GM12801 (cell line): Measurements from ENCODE around the gene SRPX.

Experiments
- TF ChIP-seq, protein P1 (sequence below): IDR thresholded peaks from one replicate; pipeline ENCODE4 v1.5.1; 2011; ENCODE audit warnings: control low read depth; ENCODE audit not compliant: insufficient read length; ENCODE audit errors: extremely low read depth

The SRPX gene

GRCh38 chrX:38220024-38220414 is 652 bp downstream of the SRPX start:
- TF ChIP-seq, protein P1, sequence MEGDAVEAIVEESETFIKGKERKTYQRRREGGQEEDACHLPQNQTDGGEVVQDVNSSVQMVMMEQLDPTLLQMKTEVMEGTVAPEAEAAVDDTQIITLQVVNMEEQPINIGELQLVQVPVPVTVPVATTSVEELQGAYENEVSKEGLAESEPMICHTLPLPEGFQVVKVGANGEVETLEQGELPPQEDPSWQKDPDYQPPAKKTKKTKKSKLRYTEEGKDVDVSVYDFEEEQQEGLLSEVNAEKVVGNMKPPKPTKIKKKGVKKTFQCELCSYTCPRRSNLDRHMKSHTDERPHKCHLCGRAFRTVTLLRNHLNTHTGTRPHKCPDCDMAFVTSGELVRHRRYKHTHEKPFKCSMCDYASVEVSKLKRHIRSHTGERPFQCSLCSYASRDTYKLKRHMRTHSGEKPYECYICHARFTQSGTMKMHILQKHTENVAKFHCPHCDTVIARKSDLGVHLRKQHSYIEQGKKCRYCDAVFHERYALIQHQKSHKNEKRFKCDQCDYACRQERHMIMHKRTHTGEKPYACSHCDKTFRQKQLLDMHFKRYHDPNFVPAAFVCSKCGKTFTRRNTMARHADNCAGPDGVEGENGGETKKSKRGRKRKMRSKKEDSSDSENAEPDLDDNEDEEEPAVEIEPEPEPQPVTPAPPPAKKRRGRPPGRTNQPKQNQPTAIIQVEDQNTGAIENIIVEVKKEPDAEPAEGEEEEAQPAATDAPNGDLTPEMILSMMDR: no peak

DNA sequence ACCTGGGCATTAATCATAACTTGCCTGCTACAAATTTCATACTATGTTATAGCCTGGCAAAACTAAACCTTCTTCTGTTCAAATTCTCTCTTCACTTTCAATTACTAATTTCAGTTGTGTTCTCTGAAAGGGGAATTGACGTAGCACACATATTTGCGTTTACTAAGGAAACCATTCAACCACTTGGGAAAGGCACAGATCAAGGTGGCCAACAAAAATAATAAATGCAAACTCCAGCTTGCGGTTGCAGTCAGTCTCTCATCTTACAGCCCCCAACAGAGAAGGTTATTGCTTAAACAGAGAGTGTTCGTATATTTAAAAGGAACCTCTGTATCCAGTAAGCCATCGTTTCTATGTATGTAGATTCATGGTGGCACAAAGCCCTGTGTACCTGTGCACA is 4.0 kb downstream of the SRPX start:
- TF ChIP-seq, protein P1: no peak

GRCh38 chrX:38214551-38215531 is 5.8 kb downstream of the SRPX start:
- TF ChIP-seq, protein P1: no peak

DNA sequence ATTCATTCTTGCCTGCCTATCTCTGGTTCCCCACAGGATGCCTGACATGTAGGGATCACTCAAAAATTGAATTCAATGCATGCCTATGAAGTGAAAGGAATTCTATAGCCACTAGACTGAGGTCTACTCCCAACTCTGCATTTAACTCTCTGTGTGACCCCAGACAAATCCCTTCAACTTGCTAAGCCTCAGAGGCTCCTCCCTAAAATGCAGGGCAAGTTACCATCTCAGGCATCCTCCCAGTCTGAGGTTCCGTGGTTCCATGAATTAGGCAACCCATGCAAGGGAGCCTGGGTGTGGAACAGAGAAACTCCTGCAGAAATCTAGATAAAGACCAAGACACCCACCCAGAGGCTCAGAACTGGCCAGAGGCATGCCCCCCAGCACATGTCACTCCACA is 6.6 kb downstream of the SRPX start:
- TF ChIP-seq, protein P1: no peak

DNA sequence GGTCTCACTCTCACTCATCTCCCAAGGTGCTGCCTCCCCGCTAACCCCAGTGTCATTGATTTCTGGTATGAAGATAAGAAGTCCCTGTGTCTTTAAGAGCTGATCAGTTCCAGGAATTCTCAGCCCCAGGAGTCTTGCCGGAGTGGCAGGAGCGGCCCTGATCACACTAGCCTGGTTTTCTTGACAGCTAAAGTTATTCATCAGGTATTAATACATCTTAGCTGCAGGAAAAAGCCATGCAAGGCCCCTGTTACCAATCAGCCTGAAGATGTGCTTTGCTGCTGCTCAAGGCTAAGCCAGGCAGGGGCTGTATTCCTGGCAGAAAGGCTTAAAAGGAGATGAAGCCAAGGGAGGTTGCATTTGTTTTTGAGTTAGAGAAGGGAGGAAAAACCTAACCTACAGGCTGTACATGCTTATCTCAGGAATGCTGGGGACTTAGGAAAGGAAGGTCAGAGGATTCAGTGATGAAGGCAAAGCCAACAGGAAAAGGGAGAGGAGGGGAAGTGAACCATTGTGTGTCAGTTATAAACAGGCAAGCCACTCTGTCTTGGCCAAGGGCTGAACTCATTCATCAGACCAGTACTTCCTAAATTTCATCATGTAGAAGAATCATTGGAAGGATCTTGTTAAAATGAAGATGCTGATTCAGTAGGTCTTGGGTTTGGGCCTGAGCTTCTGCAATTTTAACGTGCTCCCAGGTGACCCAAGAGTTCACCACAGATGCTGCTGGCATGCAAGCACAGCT is 8.6 kb downstream of the SRPX start:
- TF ChIP-seq, protein P1: no peak

DNA sequence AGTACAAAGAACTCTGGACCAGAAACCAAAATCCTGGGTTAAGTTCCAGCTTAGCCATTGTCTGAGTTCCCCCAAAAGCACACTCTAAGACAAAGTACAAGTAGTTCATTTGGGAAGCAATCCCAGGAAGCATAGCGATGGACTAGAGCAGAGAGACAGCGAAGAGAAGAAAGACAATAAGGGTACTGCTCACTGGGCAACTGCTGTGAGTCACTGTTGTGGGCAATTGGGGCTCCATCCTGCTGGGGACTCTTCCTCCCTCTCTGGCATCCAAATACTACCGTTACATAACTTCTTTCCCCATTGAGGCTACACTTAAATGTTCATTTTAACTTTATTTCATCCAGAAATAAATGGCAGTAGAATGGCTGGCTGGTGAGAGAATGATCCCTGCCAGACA is 14.1 kb downstream of the SRPX start:
- TF ChIP-seq, protein P1: no peak

- TF ChIP-seq, protein P1: no peak
These were observed 14.6 kb downstream of the SRPX start for GRCh38 chrX:38206036-38206435.
